GM12892 (cell line): Measurements from ENCODE around the gene CHST5.

Source experiments
- POLR2A ChIP-seq: IDR thresholded peaks from 2 replicates; pipeline ENCODE4 v1.6.1; 2011; ENCODE audit warnings: low read depth, low read length, control low read depth
- POLR2AphosphoS5 ChIP-seq: IDR thresholded peaks from 2 replicates; pipeline ENCODE4 v1.6.1; 2011; ENCODE audit warnings: low read depth, low read length, control low read depth
- TAF1 ChIP-seq: IDR thresholded peaks from 2 replicates; pipeline ENCODE4 v1.6.1; 2011; ENCODE audit warnings: low read depth, mild to moderate bottlenecking, control low read depth, low read length, borderline replicate concordance

DNA sequence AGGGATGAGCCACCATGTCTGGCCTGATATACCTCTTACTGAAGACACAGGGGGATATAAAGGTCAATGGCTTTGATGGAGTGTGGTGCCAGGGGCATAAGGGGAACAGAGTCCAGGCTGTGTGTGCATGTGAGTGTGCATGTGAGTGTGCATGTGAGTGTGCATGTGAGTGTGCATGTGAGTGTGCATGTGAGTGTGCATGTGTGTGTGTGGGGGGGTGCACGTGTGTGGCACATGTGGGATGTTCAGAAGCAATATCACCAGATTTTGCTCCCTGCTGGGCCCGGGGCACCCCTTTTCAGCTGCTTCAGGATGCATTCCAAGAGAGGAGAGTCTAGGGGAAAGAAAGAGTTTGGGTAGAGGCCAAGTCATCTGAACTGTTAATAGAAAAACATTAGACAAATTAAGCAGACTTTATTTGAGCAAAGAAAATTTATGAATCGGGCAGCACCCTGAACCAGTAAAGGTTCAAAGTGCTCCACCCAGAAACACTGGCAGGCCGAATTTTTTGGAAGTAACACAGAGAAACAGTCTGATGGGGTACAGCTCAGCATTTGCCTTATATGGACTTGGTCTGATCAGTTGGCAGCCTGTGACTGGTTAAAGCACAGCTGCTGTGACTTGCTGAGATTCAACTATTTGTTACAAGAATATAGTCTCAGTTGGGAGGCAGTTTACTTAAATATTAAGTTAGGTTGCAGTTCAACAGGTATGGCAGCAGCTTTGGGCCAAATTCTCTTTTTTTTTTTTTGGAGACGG is 9.7 kb downstream of the CHST5 start:
- TF ChIP-seq POLR2AphosphoS5 = no peak
- no peak for TF ChIP-seq POLR2A
- no peak for TF ChIP-seq TAF1
